Ectodermal cell (in vitro differentiated cells): Measurements from ENCODE around the gene PIK3C2A.

Experiments
- H3K27ac ChIP-seq: 2 replicates; pipeline ENCODE4 v1.7.0; 2013; ENCODE audit warnings: mild to moderate bottlenecking, low read depth, low read length; ENCODE audit not compliant: insufficient read depth, poor library complexity, severe bottlenecking
- H3K27me3 ChIP-seq: 2 replicates; pipeline ENCODE4 v1.7.0; 2013; ENCODE audit warnings: mild to moderate bottlenecking, low read length; ENCODE audit not compliant: insufficient read depth, control insufficient read depth, poor library complexity, severe bottlenecking
- H3K36me3 ChIP-seq: one replicate; pipeline ENCODE4 v1.7.0; 2013; ENCODE audit warnings: low read length; ENCODE audit not compliant: control insufficient read depth, insufficient read depth
- H3K4me1 ChIP-seq: one replicate; pipeline ENCODE4 v1.7.0; 2013; ENCODE audit warnings: low read length; ENCODE audit not compliant: control insufficient read depth, insufficient read depth
- H3K4me3 ChIP-seq: 2 replicates; pipeline ENCODE4 v1.7.0; 2013; ENCODE audit warnings: low read depth, low read length, control low read depth; ENCODE audit not compliant: insufficient read depth
- H3K9me3 ChIP-seq: 2 replicates; pipeline ENCODE4 v1.7.0; 2013; ENCODE audit warnings: mild to moderate bottlenecking, low read length, moderate library complexity; ENCODE audit not compliant: control insufficient read depth
- WGBS, 2 experiments: methylation state at CpG; one replicate each; pipeline ENCODE4 v1.1.7; 2013; ENCODE audit warnings: missing lambda C conversion rate in 2 of 2; 5-methylcytosine and 5-hydroxymethylcytosine counted together

PIK3C2A gene

DNA sequence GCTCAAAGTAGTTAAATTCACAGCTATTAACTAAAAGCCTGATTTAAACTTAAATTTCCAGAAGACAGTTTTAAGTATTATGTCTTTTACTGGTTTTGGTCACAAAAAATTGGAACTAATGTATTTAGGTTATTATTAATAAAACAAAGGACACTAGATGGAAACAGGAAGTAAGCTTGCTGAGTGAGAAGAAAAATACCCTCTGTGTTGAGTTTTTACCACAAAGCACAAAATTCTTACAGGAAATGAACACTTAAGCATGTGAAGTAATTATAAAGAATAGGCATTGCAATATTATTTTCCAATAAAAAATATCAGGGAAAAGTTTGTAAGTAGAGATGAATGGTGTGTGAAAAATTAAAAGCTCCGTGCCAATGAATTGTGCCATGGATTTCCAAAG, 46.3 kb downstream of the PIK3C2A start:
- H3K36me3 ChIP-seq: no peaks in the 10 kb centered on the region
- no peaks in the 10 kb centered on the region for H3K9me3 ChIP-seq
- H3K4me1 ChIP-seq: no peaks in the 10 kb centered on the region
- H3K27ac ChIP-seq: no peak overlapping the region
- no peaks in the 10 kb centered on the region for H3K27me3 ChIP-seq
- WGBS, 2 experiments: 95 to 100% methylated on average over 1 of the region's 1 CpG
- no peak overlapping the region for H3K4me3 ChIP-seq

GRCh38 chr11:17159441-17159840, 48.3 kb downstream of the PIK3C2A start:
- WGBS, 2 experiments: 94 to 95% methylated on average over 3 of the region's 3 CpGs
- H3K27ac ChIP-seq: no peak overlapping the region
- no peaks in the 10 kb centered on the region for H3K27me3 ChIP-seq

More at GRCh38 chr11:17159441-17159840, 48.3 kb downstream of the PIK3C2A start:
- H3K36me3 ChIP-seq: no peaks in the 10 kb centered on the region
- no peaks in the 10 kb centered on the region for H3K9me3 ChIP-seq
- no peaks in the 10 kb centered on the region for H3K4me1 ChIP-seq
- H3K4me3 ChIP-seq: no peak overlapping the region
